ENCODE data around the gene STK25. TPM values are rescaled to one million over a fixed set of nuclear protein-coding genes. Genes with fewer than 3 reads are reported as not detected.

Gene STK25
- total RNA-seq, 2 experiments from 2014 or later, result 76.1 to 81.3 TPM

- no peak overlapping the region for H3K27ac Mint-ChIP-seq
- H3K9me3 Mint-ChIP-seq, result no peaks in the 10 kb centered on the region
- DNase-seq (no peak), ATAC-seq (ENCODE audit: poor library complexity) (no peak)
- intact Hi-C loops (cut with DNase I, micrococcal nuclease), result loop anchor here (5.0 to 10.0 kb wide), 2 partner anchors 113 to 376 kb away; no protein-coding TSS in a partner anchor
- peaks cover 1% of the 10 kb centered on the region for H3K36me3 Mint-ChIP-seq (ENCODE audit: low read depth)
- H3K4me1 Mint-ChIP-seq (ENCODE audit: low read depth), result no peaks in the 10 kb centered on the region
- Histone ChIP-seq H3K27me3 (ENCODE audit: control insufficient read depth in 1 of 2, insufficient read depth in 2 of 2, low read length in 2 of 2) (peaks cover 0 to 2% of the 10 kb centered on the region in 2 experiments), H3K4me1 (ENCODE audit: insufficient read depth, low read length) (peaks cover 7% of the 10 kb centered on the region), H3K27ac (ENCODE audit: low read depth in 1 of 2, low read length in 2 of 2) (no peak overlapping the region), H3K9me3 (ENCODE audit: control insufficient read depth in 1 of 2, insufficient read depth in 1 of 2, low read length in 2 of 2) (peaks cover 0 to 6% of the 10 kb centered on the region in 2 experiments), H3K36me3 (ENCODE audit: insufficient read depth, low read length) (peaks cover 26% of the 10 kb centered on the region), H3K4me3 (ENCODE audit: low read length) (no peak overlapping the region)
- TF ChIP-seq, protein P1, sequence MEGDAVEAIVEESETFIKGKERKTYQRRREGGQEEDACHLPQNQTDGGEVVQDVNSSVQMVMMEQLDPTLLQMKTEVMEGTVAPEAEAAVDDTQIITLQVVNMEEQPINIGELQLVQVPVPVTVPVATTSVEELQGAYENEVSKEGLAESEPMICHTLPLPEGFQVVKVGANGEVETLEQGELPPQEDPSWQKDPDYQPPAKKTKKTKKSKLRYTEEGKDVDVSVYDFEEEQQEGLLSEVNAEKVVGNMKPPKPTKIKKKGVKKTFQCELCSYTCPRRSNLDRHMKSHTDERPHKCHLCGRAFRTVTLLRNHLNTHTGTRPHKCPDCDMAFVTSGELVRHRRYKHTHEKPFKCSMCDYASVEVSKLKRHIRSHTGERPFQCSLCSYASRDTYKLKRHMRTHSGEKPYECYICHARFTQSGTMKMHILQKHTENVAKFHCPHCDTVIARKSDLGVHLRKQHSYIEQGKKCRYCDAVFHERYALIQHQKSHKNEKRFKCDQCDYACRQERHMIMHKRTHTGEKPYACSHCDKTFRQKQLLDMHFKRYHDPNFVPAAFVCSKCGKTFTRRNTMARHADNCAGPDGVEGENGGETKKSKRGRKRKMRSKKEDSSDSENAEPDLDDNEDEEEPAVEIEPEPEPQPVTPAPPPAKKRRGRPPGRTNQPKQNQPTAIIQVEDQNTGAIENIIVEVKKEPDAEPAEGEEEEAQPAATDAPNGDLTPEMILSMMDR (IDR thresholded peaks at IDR 0.05), result no peak
- H3K27me3 Mint-ChIP-seq, result no peaks in the 10 kb centered on the region
- ChIA-PET CTCF (no interaction called here), POLR2A (no interaction called here)
- H3K4me3 Mint-ChIP-seq, result no peak overlapping the region
These were observed 6.8 kb downstream of the STK25 start for GRCh38 chr2:241501551-241501950.

GRCh38 chr2:241501099-241501541 is 7.3 kb downstream of the STK25 start:
- peaks cover 4% of the 10 kb centered on the region for H3K4me1 ChIP-seq (ENCODE audit: insufficient read depth, low read length)
- no peak for ATAC-seq (ENCODE audit: poor library complexity)
- ChIA-PET CTCF (no interaction called here), POLR2A (no interaction called here)
- H3K36me3 Mint-ChIP-seq (ENCODE audit: low read depth), result peaks cover 4% of the 10 kb centered on the region
- DNase-seq, result no peak
- H3K4me3 ChIP-seq (ENCODE audit: low read length), result no peak overlapping the region
- H3K4me3 Mint-ChIP-seq, result no peak overlapping the region
- no peaks in the 10 kb centered on the region for H3K4me1 Mint-ChIP-seq (ENCODE audit: low read depth)
- H3K9me3 Mint-ChIP-seq, result no peaks in the 10 kb centered on the region
- intact Hi-C loops (cut with DNase I, micrococcal nuclease), result loop anchor here (5.0 to 10.0 kb wide), 2 partner anchors 114 to 376 kb away; no protein-coding TSS in a partner anchor
- peaks cover 0 to 2% of the 10 kb centered on the region in 2 experiments for H3K27me3 ChIP-seq (ENCODE audit: control insufficient read depth in 1 of 2, insufficient read depth in 2 of 2, low read length in 2 of 2)
- TF ChIP-seq, protein P1 (IDR thresholded peaks at IDR 0.05), result no peak
- peaks cover 29% of the 10 kb centered on the region for H3K36me3 ChIP-seq (ENCODE audit: insufficient read depth, low read length)
- no peaks in the 10 kb centered on the region for H3K27me3 Mint-ChIP-seq
- H3K9me3 ChIP-seq (ENCODE audit: control insufficient read depth in 1 of 2, insufficient read depth in 1 of 2, low read length in 2 of 2), result peaks cover 0 to 6% of the 10 kb centered on the region in 2 experiments
- H3K27ac Mint-ChIP-seq, result no peak overlapping the region
- no peak overlapping the region for H3K27ac ChIP-seq (ENCODE audit: low read depth in 1 of 2, low read length in 2 of 2)

DNA sequence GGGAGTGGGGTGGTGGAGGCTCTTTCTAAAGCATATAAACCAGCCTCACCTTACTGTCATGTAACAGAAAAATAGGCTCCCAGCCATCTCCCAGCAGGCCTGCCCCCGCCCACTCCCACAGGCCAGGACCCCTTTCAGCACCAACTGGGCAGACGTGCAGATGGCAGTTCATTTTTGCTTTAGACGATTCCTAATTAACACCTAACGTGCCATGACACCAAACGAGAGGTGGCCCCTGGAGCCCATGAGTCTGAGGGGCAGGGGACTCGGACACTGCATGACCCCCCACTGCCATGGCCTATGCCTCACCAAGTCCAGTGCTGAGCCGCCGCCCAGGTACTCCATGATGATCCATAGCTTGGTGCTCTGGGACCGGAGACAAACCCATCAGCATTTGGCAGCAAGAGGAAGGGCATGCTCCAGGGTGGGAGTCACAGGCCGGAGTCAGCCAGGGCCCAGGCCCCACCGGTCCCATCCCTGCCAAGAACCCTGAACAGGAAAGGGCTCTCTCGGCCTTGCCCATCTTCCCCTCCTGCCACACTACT is 7.9 kb downstream of the STK25 start:
- DNase-seq (no peak), ATAC-seq (ENCODE audit: poor library complexity) (no peak)
- H3K4me3 Mint-ChIP-seq, result no peak overlapping the region
- H3K36me3 ChIP-seq (ENCODE audit: insufficient read depth, low read length), result peaks cover 35% of the 10 kb centered on the region
- CTCF ChIA-PET, result no interaction called here
- H3K27ac Mint-ChIP-seq, result no peak overlapping the region
- intact Hi-C loops (cut with DNase I, micrococcal nuclease), result loop anchor here (5.0 to 10.0 kb wide), 2 partner anchors 114 to 377 kb away; no protein-coding TSS in a partner anchor
- H3K9me3 Mint-ChIP-seq, result no peaks in the 10 kb centered on the region
- H3K27me3 Mint-ChIP-seq, result no peaks in the 10 kb centered on the region
- H3K27ac ChIP-seq (ENCODE audit: low read depth in 1 of 2, low read length in 2 of 2), result no peak overlapping the region
- peaks cover 0 to 2% of the 10 kb centered on the region in 2 experiments for H3K27me3 ChIP-seq (ENCODE audit: control insufficient read depth in 1 of 2, insufficient read depth in 2 of 2, low read length in 2 of 2)
- H3K9me3 ChIP-seq (ENCODE audit: control insufficient read depth in 1 of 2, insufficient read depth in 1 of 2, low read length in 2 of 2), result peaks cover 0 to 6% of the 10 kb centered on the region in 2 experiments
- TF ChIP-seq, protein P1 (IDR thresholded peaks at IDR 0.05), result no peak
- H3K4me1 Mint-ChIP-seq (ENCODE audit: low read depth), result no peaks in the 10 kb centered on the region
- no peaks in the 10 kb centered on the region for H3K4me1 ChIP-seq (ENCODE audit: insufficient read depth, low read length)
- peaks cover 4% of the 10 kb centered on the region for H3K36me3 Mint-ChIP-seq (ENCODE audit: low read depth)
- POLR2A ChIA-PET, result no interaction called here
- H3K4me3 ChIP-seq (ENCODE audit: low read length), result no peak overlapping the region
